MG63 (cell line): ENCODE measurements around the gene ACVR1C. TPM values are rescaled to one million over a fixed set of nuclear protein-coding genes. Genes with fewer than 3 reads are reported as not detected.
A peak's percentile ranks its signal among the peaks of the same experiment; 100 is the strongest.

ENCODE experiments used
- DNase-seq: peaks from one replicate; pipeline ENCODE4 v3.0.0-alpha.2; 2020
- H3K27me3 ChIP-seq: fragments of 250-450 bp; sonication (Bioruptor Pico); 2 replicates; pipeline ENCODE4 v1.5.1; 2020; ENCODE audit warnings: mild to moderate bottlenecking, moderate library complexity
- H3K36me3 ChIP-seq: fragments of 250-450 bp; sonication (Bioruptor Pico); 2 replicates; pipeline ENCODE4 v1.5.1; 2020; ENCODE audit warnings: mild to moderate bottlenecking, moderate library complexity
- H3K4me3 ChIP-seq: fragments of 250-450 bp; sonication (Bioruptor Pico); 2 replicates; pipeline ENCODE4 v1.5.1; 2020; ENCODE audit warnings: mild to moderate bottlenecking, moderate library complexity
- H3K9me3 ChIP-seq: fragments of 250-450 bp; sonication (Bioruptor Pico); 2 replicates; pipeline ENCODE4 v1.5.1; 2020; ENCODE audit warnings: mild to moderate bottlenecking, moderate library complexity
- total RNA-seq: library from RNA; depleted of rRNA; stranded (reverse); fragments of >200 nt; shearing (Covaris generic); gene quantifications from 2 replicates; pipeline ENCODE4 v1.2.3, GENCODE V29; 2014; ENCODE audit warnings: low replicate concordance; rRNA removed

Gene ACVR1C
- total RNA-seq, 1 experiment from 2014 or later, result not detected

DNA sequence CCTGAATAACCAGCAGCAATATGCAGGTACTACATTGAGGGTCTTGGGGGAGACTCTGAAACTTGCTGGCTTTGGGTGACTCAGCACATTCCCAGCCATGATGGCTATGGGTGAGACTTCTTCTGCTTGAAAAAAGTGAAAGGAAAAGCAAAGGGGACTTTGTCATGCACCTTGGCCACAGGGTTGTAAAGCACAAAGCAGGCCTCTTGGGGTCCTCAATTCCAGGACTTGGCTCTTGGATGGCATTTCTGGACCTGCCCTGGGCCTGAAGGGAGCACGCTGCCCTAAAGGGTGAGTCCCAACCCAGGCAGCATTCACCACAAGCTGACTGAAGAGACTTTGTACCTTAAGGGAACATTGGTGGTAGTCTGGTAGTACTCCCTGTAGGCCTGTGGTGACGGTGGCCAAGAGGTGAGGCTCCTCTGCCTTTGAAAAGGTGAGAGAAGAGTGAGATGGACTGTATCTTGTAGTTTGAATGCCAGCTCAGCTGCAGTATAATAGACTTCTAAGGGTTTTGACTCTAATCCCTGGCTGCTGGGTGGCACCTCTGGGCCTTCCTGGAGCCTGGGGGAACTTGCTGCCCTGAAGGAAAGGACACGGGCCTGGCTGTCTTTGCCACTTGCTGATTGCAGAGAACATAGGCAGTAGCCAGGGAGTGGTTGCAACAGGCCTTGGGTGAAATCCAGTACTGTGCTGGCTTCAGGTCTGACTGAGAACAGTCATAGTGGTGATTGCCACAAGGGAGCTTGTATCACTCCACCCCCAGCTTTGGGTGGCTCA, 148.3 kb downstream of the ACVR1C start:
- no peaks in the 10 kb centered on the region for H3K9me3 ChIP-seq
- DNase-seq, result peak; percentile 57
- H3K36me3 ChIP-seq, result no peaks in the 10 kb centered on the region
- H3K4me3 ChIP-seq, result no peak overlapping the region
- H3K27me3 ChIP-seq, result no peaks in the 10 kb centered on the region

- Histone ChIP-seq H3K9me3 (no peaks in the 10 kb centered on the region), H3K4me3 (no peak overlapping the region), H3K36me3 (no peaks in the 10 kb centered on the region), H3K27me3 (no peaks in the 10 kb centered on the region)
- DNase-seq, result no peak
Measured at GRCh38 chr2:157479081-157480027, 149.3 kb downstream of the ACVR1C start.

- no peak for DNase-seq
- H3K4me3 ChIP-seq, result no peak overlapping the region
- H3K27me3 ChIP-seq, result no peaks in the 10 kb centered on the region
Measured at GRCh38 chr2:157477919-157478318, 150.7 kb downstream of the ACVR1C start.

GRCh38 chr2:157476953-157477709, 151.5 kb downstream of the ACVR1C start:
- H3K4me3 ChIP-seq, result no peak overlapping the region
- H3K27me3 ChIP-seq, result no peaks in the 10 kb centered on the region
- no peaks in the 10 kb centered on the region for H3K36me3 ChIP-seq
- DNase-seq, result no peak
- no peaks in the 10 kb centered on the region for H3K9me3 ChIP-seq

More at GRCh38 chr2:157477919-157478318, 150.7 kb downstream of the ACVR1C start:
- H3K9me3 ChIP-seq, result no peaks in the 10 kb centered on the region
- no peaks in the 10 kb centered on the region for H3K36me3 ChIP-seq

Other genes starting within 250 kb of the ACVR1C start
- not detected in 2 replicates for gene CYTIP, start 184.8 kb downstream of the ACVR1C start, total RNA-seq
- 1.9 and 5.9 TPM in 2 replicates for gene ACVR1, start 247.5 kb upstream of the ACVR1C start, total RNA-seq